CD4-positive, alpha-beta T cell treated with Interleukin-21 for 1 hour (primary cell): ENCODE measurements around the gene ECM1.

Source experiments
- DNase-seq: peaks from one replicate; pipeline ENCODE4 v3.0.0-alpha.2; 2020

The ECM1 gene

GRCh38 chr1:150513351-150513791 lies 5.5 kb downstream of the ECM1 start:
- no peak for DNase-seq

- no peak for DNase-seq
Measured at GRCh38 chr1:150514260-150514659, 6.4 kb downstream of the ECM1 start.

- DNase-seq = no peak
Measured at GRCh38 chr1:150514913-150515327, 7.0 kb downstream of the ECM1 start.

- DNase-seq = peak; percentile 93
Measured at GRCh38 chr1:150515328-150516049, 7.6 kb downstream of the ECM1 start, which contains the start of gene FALEC. TSS of gene FALEC (plus strand) at chr1:150515752.

- no peak for DNase-seq
Measured at GRCh38 chr1:150516050-150516591, 8.2 kb downstream of the ECM1 start.

- DNase-seq = no peak
Measured at GRCh38 chr1:150516616-150517015, 8.7 kb downstream of the ECM1 start.

- no peak for DNase-seq
Measured at GRCh38 chr1:150521196-150521968, 13.5 kb downstream of the ECM1 start.

GRCh38 chr1:150525348-150525747 lies 17.4 kb downstream of the ECM1 start:
- no peak for DNase-seq

GRCh38 chr1:150528196-150528595 lies 20.3 kb downstream of the ECM1 start:
- DNase-seq = no peak

GRCh38 chr1:150529017-150529416 lies 21.1 kb downstream of the ECM1 start:
- DNase-seq = no peak

- DNase-seq = no peak
Measured at GRCh38 chr1:150530491-150531159, 22.7 kb downstream of the ECM1 start.

GRCh38 chr1:150532860-150533259 lies 25.0 kb downstream of the ECM1 start:
- DNase-seq = no peak

- no peak for DNase-seq
Measured at GRCh38 chr1:150534002-150534401, 26.1 kb downstream of the ECM1 start.

GRCh38 chr1:150535511-150536287 lies 27.8 kb downstream of the ECM1 start:
- no peak for DNase-seq

GRCh38 chr1:150536836-150537731 lies 29.2 kb downstream of the ECM1 start:
- DNase-seq = no peak

GRCh38 chr1:150537732-150538684 lies 30.1 kb downstream of the ECM1 start:
- DNase-seq = no peak

GRCh38 chr1:150543500-150544143 lies 35.7 kb downstream of the ECM1 start:
- no peak for DNase-seq

- DNase-seq = no peak
Measured at GRCh38 chr1:150544204-150544603, 36.3 kb downstream of the ECM1 start.

GRCh38 chr1:150545486-150546032 lies 37.6 kb downstream of the ECM1 start:
- DNase-seq = no peak
